Sigmoid colon (tissue), 7 donors: Measurements from ENCODE around the gene SLFN12. TPM values are rescaled to one million over a fixed set of nuclear protein-coding genes. Genes with fewer than 3 reads are reported as not detected.
"Not testable (repeated sequence)": the region's sequence is repeated elsewhere in the genome, so short reads cannot be mapped to it uniquely, and the experiment has no call there.

ENCODE experiments used
- DNase-seq: peaks from one replicate; pipeline ENCODE4 v3.0.0-alpha.2; 2019
- H3K27ac ChIP-seq, 4 donors: fragments of 200-600 bp; sonication (generic); one replicate each; pipeline ENCODE4 v1.5.1; 2016 to 2019; ENCODE audit warnings: mild to moderate bottlenecking in 1 of 4
- H3K27me3 ChIP-seq, 3 donors: fragments of 200-600 bp; sonication (generic); one replicate each; pipeline ENCODE4 v1.5.1; 2019; ENCODE audit warnings: mild to moderate bottlenecking in 1 of 3
- H3K36me3 ChIP-seq, 4 donors: fragments of 200-600 bp; sonication (generic); one replicate each; pipeline ENCODE4 v1.5.1; 2016 to 2019
- H3K4me1 ChIP-seq, 4 donors: fragments of 200-600 bp; sonication (generic); one replicate each; pipeline ENCODE4 v1.5.1; 2017 to 2019
- H3K4me3 ChIP-seq, 4 donors: fragments of 200-600 bp; sonication (generic); one replicate each; pipeline ENCODE4 v1.5.1; 2017 to 2019; ENCODE audit warnings: mild to moderate bottlenecking in 2 of 4, moderate library complexity in 1 of 4
- H3K9me3 ChIP-seq, 4 donors: fragments of 200-600 bp in 3 of 4; sonication (generic) in 3 of 4; one replicate each; pipeline versions ENCODE4 v1.5.1 to v1.6.1; 2013 to 2019
- CTCF ChIP-seq, 4 experiments: fragments of 450-650 bp in 3 of 4; fragments of 200-600 bp in 1 of 4; IDR thresholded peaks; one replicate each; pipeline ENCODE4 v1.5.1; 2016 to 2019; ENCODE audit warnings: antibody characterized with exemption in 4 of 4, mild to moderate bottlenecking in 3 of 4, moderate library complexity in 2 of 4
- EP300 ChIP-seq, 4 donors: sonication (generic); formaldehyde crosslinking; IDR thresholded peaks; one replicate each; pipeline ENCODE4 v1.6.1; 2017; ENCODE audit warnings: antibody characterized with exemption in 4 of 4
- POLR2A ChIP-seq, 2 donors: fragments of 450-650 bp; IDR thresholded peaks; one replicate each; pipeline ENCODE4 v1.6.1; 2016; ENCODE audit warnings: antibody characterized with exemption in 2 of 2, mild to moderate bottlenecking in 2 of 2, moderate library complexity in 2 of 2
- POLR2AphosphoS5 ChIP-seq, 4 donors: sonication (generic); formaldehyde crosslinking; IDR thresholded peaks; one replicate each; pipeline ENCODE4 v1.6.1; 2017; ENCODE audit warnings: antibody characterized with exemption in 4 of 4
- WGBS, 2 donors: extraction: QIAGEN DNeasy Blood & Tissue Kit; methylation state at CpG; one replicate each; pipeline ENCODE4 v1.1.7; 2013; 5-methylcytosine and 5-hydroxymethylcytosine counted together
- intact Hi-C: fragments of 100-400 bp; cut with DNase I; formaldehyde crosslinking; loops from one replicate; pipeline ENCODE4 v1.15.1; 2023
- polyA plus RNA-seq, 3 donors: library from polyadenylated mRNA; stranded (reverse); fragments of 200-250 nt; gene quantifications; one replicate each; pipeline ENCODE4 v1.2.3, GENCODE V29; 2013
- total RNA-seq, 4 donors: library from RNA; depleted of rRNA; stranded (reverse); fragments of >200 nt; gene quantifications; one replicate each; pipeline ENCODE4 v1.1.0, GENCODE V29; 2016
- donor health status: healthy with polysubstance abuse.
- donor health status: Bipolar disorder and iron deficiency.
- donor health status: healthy.

Gene SLFN12
- total and polyA plus RNA-seq, 7 donors = 0.69 to 19.9 (median 6.4) TPM

- Histone ChIP-seq H3K36me3 (no peaks in the 10 kb centered on the region), H3K4me3 (no peak overlapping the region), H3K4me1 (no peaks in the 10 kb centered on the region), H3K27me3 (peaks cover 0 to 15% (median 1%) of the 10 kb centered on the region in 3 donors), H3K27ac (no peak overlapping the region), H3K9me3 (no peaks in the 10 kb centered on the region)
- TF ChIP-seq POLR2AphosphoS5 (IDR thresholded peaks at IDR 0.05) = no peak
- intact Hi-C loops = no loop called here
- no peak for DNase-seq
- 84 to 89% methylated on average over 4 of the region's 4 CpGs for WGBS, 2 donors
Measured at GRCh38 chr17:35468475-35468874, 36.2 kb upstream of the SLFN12 start.

GRCh38 chr17:35467824-35468223 is 35.5 kb upstream of the SLFN12 start:
- DNase-seq = no peak
- H3K27me3 ChIP-seq = peaks cover 4 to 22% (median 8%) of the 10 kb centered on the region in 3 donors
- WGBS, 2 donors = 67 to 68% methylated on average over 4 of the region's 4 CpGs
- TF ChIP-seq EP300 (IDR thresholded peaks at IDR 0.05) (no peak), CTCF (IDR thresholded peaks at IDR 0.05) (no peak), POLR2A (IDR thresholded peaks at IDR 0.05) (no peak)
- no peak overlapping the region for H3K27ac ChIP-seq
- H3K36me3 ChIP-seq = no peaks in the 10 kb centered on the region
- no peaks in the 10 kb centered on the region for H3K9me3 ChIP-seq
- no peaks in the 10 kb centered on the region for H3K4me1 ChIP-seq
- intact Hi-C loops = no loop called here
- H3K4me3 ChIP-seq = no peak overlapping the region

DNA sequence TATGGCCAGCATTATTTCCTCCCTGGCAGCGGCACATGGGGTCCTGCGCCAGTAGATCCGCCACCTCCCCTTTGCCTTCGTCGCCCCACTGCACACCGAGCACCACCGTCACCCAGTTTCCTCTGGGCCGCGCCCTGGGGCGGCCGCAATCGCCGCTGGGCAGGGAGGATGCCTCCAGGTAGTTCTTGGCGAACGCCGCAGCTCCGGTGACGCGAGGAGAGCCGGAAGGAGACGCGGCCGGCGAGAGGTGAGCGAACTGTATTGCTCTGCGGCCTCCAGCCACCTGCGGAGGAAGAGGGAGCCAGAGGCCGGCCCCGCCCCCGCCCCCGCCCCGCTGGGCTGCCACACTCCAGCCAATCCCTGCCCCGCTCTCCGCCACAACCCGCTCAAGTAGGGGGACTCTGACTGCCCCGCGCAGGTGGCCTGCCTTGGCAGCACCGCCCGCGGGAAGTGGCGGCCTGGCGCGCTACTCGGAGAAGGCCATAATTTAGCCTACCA is 28.1 kb upstream of the SLFN12 start:
- TF ChIP-seq POLR2A (IDR thresholded peaks at IDR 0.05) = no peak
- Histone ChIP-seq H3K9me3 (no peaks in the 10 kb centered on the region), H3K27ac (no peak overlapping the region), H3K27me3 (peaks cover 4 to 57% (median 40%) of the 10 kb centered on the region in 3 donors), H3K36me3 (no peaks in the 10 kb centered on the region), H3K4me1 (peaks cover 0 to 6% (median 3%) of the 10 kb centered on the region in 4 donors), H3K4me3 (peak overlapping the region in 3 of 4 donors; percentile 15 to 36 (median 34))
- DNase-seq = no peak
- intact Hi-C loops = no loop called here
- WGBS, 2 donors = 3% methylated on average over 44 of the region's 44 CpGs

GRCh38 chr17:35454035-35454434 is 21.7 kb upstream of the SLFN12 start:
- intact Hi-C loops, H3K4me3 ChIP-seq, DNase-seq, H3K4me1 ChIP-seq, H3K36me3 ChIP-seq, H3K27ac ChIP-seq, H3K9me3 ChIP-seq: not testable (repeated sequence)
- H3K27me3 ChIP-seq = peaks cover 0 to 13% (median 5%) of the 10 kb centered on the region in 3 donors
- WGBS, 2 donors = 90 to 93% methylated on average over 5 of the region's 5 CpGs

DNA sequence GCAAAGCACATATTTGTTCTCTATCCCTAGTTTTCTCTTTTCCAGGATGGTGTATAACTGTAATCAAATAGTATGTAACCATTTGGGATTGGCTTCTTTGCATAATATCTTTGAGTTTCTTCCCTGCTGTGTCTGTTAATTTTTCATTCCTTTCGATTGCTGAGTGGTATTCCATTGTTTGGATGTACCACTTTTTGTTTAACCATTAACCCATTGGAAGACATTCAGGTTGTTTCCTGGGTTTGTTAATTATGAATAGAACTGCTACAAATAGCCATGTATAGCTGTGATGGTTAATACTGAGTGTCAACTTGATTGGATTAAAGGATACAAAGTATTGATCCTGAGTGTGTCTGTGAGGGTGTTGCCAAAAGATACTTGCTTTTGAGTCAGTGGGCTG is 20.9 kb upstream of the SLFN12 start:
- Histone ChIP-seq H3K4me3 (no peak overlapping the region), H3K9me3 (no peaks in the 10 kb centered on the region), H3K27me3 (peaks cover 0 to 21% (median 5%) of the 10 kb centered on the region in 3 donors), H3K36me3 (no peaks in the 10 kb centered on the region), H3K4me1 (peaks cover 0 to 15% (median 11%) of the 10 kb centered on the region in 4 donors), H3K27ac (no peak overlapping the region)
- intact Hi-C loops = no loop called here
- 15 to 48% methylated on average over 1 of the region's 1 CpG for WGBS, 2 donors
- no peak for DNase-seq
- TF ChIP-seq EP300 (IDR thresholded peaks at IDR 0.05) = no peak
- no peak for TF ChIP-seq CTCF (IDR thresholded peaks at IDR 0.05)
- no peak for TF ChIP-seq POLR2AphosphoS5 (IDR thresholded peaks at IDR 0.05)
- no peak for TF ChIP-seq POLR2A (IDR thresholded peaks at IDR 0.05)

DNA sequence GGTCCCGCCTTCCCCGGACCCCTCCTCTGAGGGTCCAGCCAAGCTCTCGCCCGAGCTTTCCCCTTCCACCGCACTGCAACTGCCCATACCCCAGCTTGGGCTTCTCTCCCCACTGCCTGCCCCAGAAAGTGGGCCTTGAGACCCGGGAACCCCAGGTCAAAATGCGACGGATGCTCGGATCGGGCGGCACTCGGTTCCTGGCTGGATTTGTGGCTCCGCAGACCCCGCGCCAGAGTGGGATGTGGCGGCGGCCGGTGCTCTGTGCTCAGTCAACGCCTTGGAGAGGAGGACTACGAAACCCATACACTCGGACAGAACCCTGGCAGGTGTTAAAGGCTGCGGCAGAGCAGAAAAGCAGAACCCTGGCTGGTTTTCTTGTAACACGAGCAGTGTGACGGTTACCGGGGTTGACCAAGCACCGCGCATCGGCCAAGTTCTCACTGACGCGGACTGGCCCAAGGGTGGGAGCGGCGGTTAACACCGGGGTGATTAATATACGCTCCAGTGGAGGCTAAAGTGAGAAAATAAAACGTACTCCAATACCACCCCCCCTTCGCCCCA is 17.2 kb upstream of the SLFN12 start:
- DNase-seq = peak; percentile 80
- TF ChIP-seq POLR2A (IDR thresholded peaks at IDR 0.05) = no peak
- no peak for TF ChIP-seq CTCF (IDR thresholded peaks at IDR 0.05)
- peak in 2 of 4 donors; percentile 14 to 23 for TF ChIP-seq POLR2AphosphoS5 (IDR thresholded peaks at IDR 0.05)
- TF ChIP-seq EP300 (IDR thresholded peaks at IDR 0.05) = no peak
- Histone ChIP-seq H3K9me3 (no peaks in the 10 kb centered on the region), H3K27ac (peak overlapping the region in 3 of 4 donors; percentile 68 to 79 (median 79)), H3K4me1 (peaks cover 0 to 24% (median 17%) of the 10 kb centered on the region in 4 donors), H3K4me3 (peak overlapping the region; percentile 6 to 62 (median 52)), H3K27me3 (peaks cover 0 to 28% (median 5%) of the 10 kb centered on the region in 3 donors), H3K36me3 (no peaks in the 10 kb centered on the region)
- WGBS, 2 donors = 19 to 29% methylated on average over 36 of the region's 36 CpGs
- intact Hi-C loops = loop anchor here (5.0 kb wide), 2 partner anchors 77 to 207 kb away; partner anchors contain the start of genes SLFN11 and SLFN5
